Nephron (organoid): Measurements from ENCODE around the gene MYOM3.

Source experiments
- H3K27ac Mint-ChIP-seq, 3 experiments: 2 replicates each; pipeline ENCODE4 v1.8.0; 2020; ENCODE audit warnings: mixed read lengths in 3 of 3, mild to moderate bottlenecking in 2 of 3, moderate library complexity in 1 of 3
- H3K27me3 Mint-ChIP-seq: 2 replicates; pipeline ENCODE4 v1.8.0; 2021; ENCODE audit warnings: low read depth, mild to moderate bottlenecking, moderate library complexity, mixed read lengths
- H3K36me3 Mint-ChIP-seq: 2 replicates; pipeline ENCODE4 v1.8.0; 2020; ENCODE audit warnings: low read depth, mixed read lengths
- H3K4me1 Mint-ChIP-seq: 2 replicates; pipeline ENCODE4 v1.8.0; 2020; ENCODE audit warnings: mixed read lengths
- H3K4me3 Mint-ChIP-seq, 3 experiments: 2 replicates each; pipeline ENCODE4 v1.8.0; 2020; ENCODE audit warnings: mild to moderate bottlenecking in 3 of 3, mixed read lengths in 3 of 3, moderate library complexity in 2 of 3
- H3K9me3 Mint-ChIP-seq: 2 replicates; pipeline ENCODE4 v1.8.0; 2020; ENCODE audit warnings: mixed read lengths
- TF ChIP-seq, protein P1 (sequence below), 3 experiments: fragments of 200-600 bp; sonication (generic); IDR thresholded peaks; one replicate each; pipeline ENCODE4 v1.5.0; 2021; ENCODE audit warnings: antibody characterized with exemption in 3 of 3; ENCODE audit not compliant: unreplicated experiment in 3 of 3

Gene MYOM3

DNA sequence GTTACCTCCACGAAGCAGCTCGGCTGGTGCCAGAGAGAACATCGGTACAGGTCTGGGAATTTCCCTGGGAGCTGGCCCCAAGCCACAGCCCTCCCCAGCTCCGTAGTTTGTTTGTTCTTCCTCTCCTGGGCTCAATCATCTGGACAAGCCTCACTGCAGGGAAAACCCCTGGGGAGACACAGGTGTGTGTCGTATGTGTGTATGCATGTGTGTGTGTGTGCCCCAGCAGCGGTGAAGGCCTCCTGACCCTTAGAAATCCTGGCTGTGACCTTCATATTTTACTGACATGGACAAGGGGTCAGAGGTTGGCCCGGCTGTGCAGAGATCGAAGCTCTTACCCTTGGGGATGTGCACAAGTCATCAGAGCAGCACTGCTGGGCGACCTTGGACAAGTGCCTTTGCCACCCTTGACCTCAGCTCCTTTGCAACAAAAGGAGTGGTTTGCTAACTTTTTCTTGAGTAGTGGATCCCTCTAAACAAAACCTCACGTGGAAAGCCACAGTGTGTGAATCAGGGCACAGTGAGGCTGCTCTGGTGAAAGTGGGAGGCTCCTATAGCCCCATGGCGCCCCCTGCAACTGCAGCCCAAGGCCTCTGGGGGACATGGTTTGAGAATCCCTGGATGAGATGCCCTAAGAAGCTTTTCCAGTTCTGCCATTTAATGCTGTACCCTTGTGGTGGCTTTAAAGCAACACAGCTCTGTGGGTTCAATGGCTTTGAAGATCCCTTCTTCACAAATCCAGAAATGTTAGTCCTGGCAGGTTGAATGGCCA, 43.3 kb upstream of the MYOM3 start:
- Mint-ChIP-seq H3K27me3 (peaks cover 29% of the 10 kb centered on the region), H3K9me3 (no peaks in the 10 kb centered on the region), H3K27ac (no peak overlapping the region), H3K4me1 (peaks cover 16% of the 10 kb centered on the region), H3K4me3 (no peak overlapping the region), H3K36me3 (no peaks in the 10 kb centered on the region)
- TF ChIP-seq, protein P1, sequence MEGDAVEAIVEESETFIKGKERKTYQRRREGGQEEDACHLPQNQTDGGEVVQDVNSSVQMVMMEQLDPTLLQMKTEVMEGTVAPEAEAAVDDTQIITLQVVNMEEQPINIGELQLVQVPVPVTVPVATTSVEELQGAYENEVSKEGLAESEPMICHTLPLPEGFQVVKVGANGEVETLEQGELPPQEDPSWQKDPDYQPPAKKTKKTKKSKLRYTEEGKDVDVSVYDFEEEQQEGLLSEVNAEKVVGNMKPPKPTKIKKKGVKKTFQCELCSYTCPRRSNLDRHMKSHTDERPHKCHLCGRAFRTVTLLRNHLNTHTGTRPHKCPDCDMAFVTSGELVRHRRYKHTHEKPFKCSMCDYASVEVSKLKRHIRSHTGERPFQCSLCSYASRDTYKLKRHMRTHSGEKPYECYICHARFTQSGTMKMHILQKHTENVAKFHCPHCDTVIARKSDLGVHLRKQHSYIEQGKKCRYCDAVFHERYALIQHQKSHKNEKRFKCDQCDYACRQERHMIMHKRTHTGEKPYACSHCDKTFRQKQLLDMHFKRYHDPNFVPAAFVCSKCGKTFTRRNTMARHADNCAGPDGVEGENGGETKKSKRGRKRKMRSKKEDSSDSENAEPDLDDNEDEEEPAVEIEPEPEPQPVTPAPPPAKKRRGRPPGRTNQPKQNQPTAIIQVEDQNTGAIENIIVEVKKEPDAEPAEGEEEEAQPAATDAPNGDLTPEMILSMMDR (IDR thresholded peaks at IDR 0.05; ENCODE audit: unreplicated experiment in 3 of 3): no peak

- Mint-ChIP-seq H3K36me3 (no peaks in the 10 kb centered on the region), H3K27ac (no peak overlapping the region), H3K4me1 (peaks cover 16% of the 10 kb centered on the region), H3K9me3 (no peaks in the 10 kb centered on the region), H3K4me3 (no peak overlapping the region), H3K27me3 (peaks cover 34% of the 10 kb centered on the region)
- TF ChIP-seq, protein P1 (IDR thresholded peaks at IDR 0.05; ENCODE audit: unreplicated experiment in 3 of 3): no peak
Observed at GRCh38 chr1:24154215-24154614, 42.3 kb upstream of the MYOM3 start.

GRCh38 chr1:24152631-24153494, 40.9 kb upstream of the MYOM3 start:
- Mint-ChIP-seq H3K27ac (no peak overlapping the region), H3K4me1 (peaks cover 16% of the 10 kb centered on the region), H3K4me3 (no peak overlapping the region), H3K36me3 (no peaks in the 10 kb centered on the region), H3K9me3 (no peaks in the 10 kb centered on the region), H3K27me3 (peaks cover 38% of the 10 kb centered on the region)
- TF ChIP-seq, protein P1 (IDR thresholded peaks at IDR 0.05; ENCODE audit: unreplicated experiment in 3 of 3): no peak

GRCh38 chr1:24151175-24151533, 39.2 kb upstream of the MYOM3 start:
- TF ChIP-seq, protein P1 (IDR thresholded peaks at IDR 0.05; ENCODE audit: unreplicated experiment in 3 of 3): no peak

DNA sequence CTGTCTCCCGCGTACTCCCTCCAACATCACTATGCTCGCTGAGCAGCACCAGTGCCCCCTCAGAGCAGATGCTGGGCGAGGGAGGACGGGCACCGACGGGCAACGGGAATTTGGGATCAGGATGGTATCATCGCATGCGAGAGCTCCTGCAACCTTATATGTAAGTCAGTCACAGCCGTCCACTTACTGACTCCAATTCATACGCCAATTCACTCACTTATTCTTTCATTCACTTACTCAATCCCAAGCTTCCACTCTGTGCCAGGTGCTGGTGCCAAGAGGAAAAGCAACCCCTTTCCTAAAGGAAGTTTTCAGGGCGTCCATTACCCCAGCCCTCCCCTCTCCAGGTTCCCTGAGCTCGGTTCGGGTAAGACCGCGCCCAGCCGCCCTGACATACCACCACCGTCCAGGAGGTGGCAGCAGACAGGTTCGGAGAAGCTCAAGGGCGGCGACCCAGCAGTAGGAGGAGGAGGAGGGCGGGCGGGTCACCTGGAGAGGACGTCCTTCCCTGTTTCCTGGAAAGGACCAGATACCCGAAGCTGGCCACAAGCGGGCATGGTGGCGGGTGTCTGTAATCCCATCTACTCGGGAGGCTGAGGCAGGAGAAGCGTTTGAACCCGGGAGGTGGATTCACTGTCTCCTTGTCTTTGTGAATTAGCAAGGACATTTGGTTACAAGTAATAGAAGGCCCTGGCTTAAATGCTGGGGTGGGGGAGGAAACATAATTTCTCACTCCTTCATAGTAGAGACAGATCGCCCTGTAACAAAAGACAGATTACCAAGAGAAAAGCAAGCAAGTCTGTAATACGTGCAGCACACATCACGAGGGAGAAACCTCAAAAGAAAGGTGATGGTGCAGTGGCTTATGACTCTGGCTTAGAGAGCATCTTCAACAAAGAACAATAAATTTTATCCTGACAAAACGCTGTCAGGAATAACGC, 38.6 kb upstream of the MYOM3 start:
- H3K27me3 Mint-ChIP-seq: peaks cover 38% of the 10 kb centered on the region
- TF ChIP-seq, protein P1 (IDR thresholded peaks at IDR 0.05; ENCODE audit: unreplicated experiment in 3 of 3): peak; percentile 78 to 80 (median 78)
- peak overlapping the region; percentile 58 to 76 (median 68) for H3K4me3 Mint-ChIP-seq
- H3K27ac Mint-ChIP-seq: peak overlapping the region; percentile 79 to 91 (median 82)
- H3K4me1 Mint-ChIP-seq: peaks cover 16% of the 10 kb centered on the region
- no peaks in the 10 kb centered on the region for H3K9me3 Mint-ChIP-seq
- H3K36me3 Mint-ChIP-seq: no peaks in the 10 kb centered on the region

More at GRCh38 chr1:24151175-24151533, 39.2 kb upstream of the MYOM3 start:
- Mint-ChIP-seq H3K4me3 (peak overlapping the region; percentile 58 to 76 (median 68)), H3K9me3 (no peaks in the 10 kb centered on the region), H3K4me1 (peaks cover 16% of the 10 kb centered on the region), H3K36me3 (no peaks in the 10 kb centered on the region), H3K27me3 (peaks cover 38% of the 10 kb centered on the region), H3K27ac (peak overlapping the region; percentile 79 to 91 (median 82))
